Type B pancreatic cell (in vitro differentiated cells): Measurements from ENCODE around the gene BLOC1S5. TPM values are rescaled to one million over a fixed set of nuclear protein-coding genes. Genes with fewer than 3 reads are reported as not detected.

Source experiments
- DNase-seq: peaks from one replicate; pipeline ENCODE4 v3.0.0; 2021; ENCODE audit warnings: mixed read lengths; ENCODE audit not compliant: unreplicated experiment; ENCODE audit errors: extremely low spot score
- H3K27ac Mint-ChIP-seq: 2 replicates; pipeline ENCODE4 v1.8.0; 2021; ENCODE audit warnings: mild to moderate bottlenecking, mixed read lengths
- H3K27me3 Mint-ChIP-seq: 2 replicates; pipeline ENCODE4 v1.8.0; 2021; ENCODE audit warnings: mixed read lengths
- H3K36me3 Mint-ChIP-seq: 2 replicates; pipeline ENCODE4 v1.8.0; 2021; ENCODE audit warnings: mixed read lengths
- H3K4me1 Mint-ChIP-seq: one replicate; pipeline ENCODE4 v1.8.0; 2021; ENCODE audit warnings: mixed read lengths; ENCODE audit not compliant: unreplicated experiment
- H3K4me3 Mint-ChIP-seq: 2 replicates; pipeline ENCODE4 v1.8.0; 2021; ENCODE audit warnings: mild to moderate bottlenecking, mixed read lengths
- H3K9me3 Mint-ChIP-seq: 2 replicates; pipeline ENCODE4 v1.8.0; 2021; ENCODE audit warnings: mixed read lengths
- CTCF ChIP-seq: fragments of 200-600 bp; sonication (generic); conservative IDR thresholded peaks from 2 replicates; pipeline ENCODE4 v1.5.0; 2021; ENCODE audit warnings: antibody characterized with exemption, mild to moderate bottlenecking
- total RNA-seq: library from RNA; stranded (reverse); gene quantifications from 2 replicates; pipeline ENCODE4 v1.2.1, GENCODE V29; 2021; ENCODE audit warnings: low replicate concordance

BLOC1S5 gene
- total RNA-seq, 1 donor from 2014 or later: 14.2 TPM

GRCh38 chr6:7996538-7997111 is 67.6 kb downstream of the BLOC1S5 start:
- H3K27me3 Mint-ChIP-seq: no peaks in the 10 kb centered on the region
- TF ChIP-seq CTCF: no peak
- H3K4me1 Mint-ChIP-seq: peaks cover 28% of the 10 kb centered on the region
- H3K4me3 Mint-ChIP-seq: no peak overlapping the region
- no peaks in the 10 kb centered on the region for H3K36me3 Mint-ChIP-seq
- DNase-seq: no peak
- H3K9me3 Mint-ChIP-seq: no peaks in the 10 kb centered on the region
- no peak overlapping the region for H3K27ac Mint-ChIP-seq

GRCh38 chr6:7993952-7994351 is 70.2 kb downstream of the BLOC1S5 start:
- DNase-seq: no peak
- no peaks in the 10 kb centered on the region for H3K9me3 Mint-ChIP-seq
- no peaks in the 10 kb centered on the region for H3K36me3 Mint-ChIP-seq
- H3K27me3 Mint-ChIP-seq: no peaks in the 10 kb centered on the region
- H3K27ac Mint-ChIP-seq: no peak overlapping the region
- peaks cover 25% of the 10 kb centered on the region for H3K4me1 Mint-ChIP-seq
- H3K4me3 Mint-ChIP-seq: no peak overlapping the region
- no peak for TF ChIP-seq CTCF

- no peak for DNase-seq
- no peak for TF ChIP-seq CTCF
- Mint-ChIP-seq H3K27ac (no peak overlapping the region), H3K9me3 (no peaks in the 10 kb centered on the region), H3K27me3 (peaks cover 3% of the 10 kb centered on the region), H3K4me3 (no peak overlapping the region), H3K4me1 (peaks cover 25% of the 10 kb centered on the region), H3K36me3 (no peaks in the 10 kb centered on the region)
These were observed 70.8 kb downstream of the BLOC1S5 start for GRCh38 chr6:7993399-7993798.

- no peak overlapping the region for H3K4me3 Mint-ChIP-seq
- H3K27ac Mint-ChIP-seq: no peak overlapping the region
- peaks cover 4% of the 10 kb centered on the region for H3K27me3 Mint-ChIP-seq
- H3K36me3 Mint-ChIP-seq: no peaks in the 10 kb centered on the region
- H3K9me3 Mint-ChIP-seq: no peaks in the 10 kb centered on the region
- peaks cover 25% of the 10 kb centered on the region for H3K4me1 Mint-ChIP-seq
- TF ChIP-seq CTCF: peak; percentile 70
- no peak for DNase-seq
These were observed 72.0 kb downstream of the BLOC1S5 start for GRCh38 chr6:7992002-7992815.

GRCh38 chr6:7991536-7991935 is 72.7 kb downstream of the BLOC1S5 start:
- peaks cover 4% of the 10 kb centered on the region for H3K9me3 Mint-ChIP-seq
- no peaks in the 10 kb centered on the region for H3K36me3 Mint-ChIP-seq
- no peak overlapping the region for H3K27ac Mint-ChIP-seq
- H3K4me1 Mint-ChIP-seq: peaks cover 18% of the 10 kb centered on the region
- no peak for TF ChIP-seq CTCF
- H3K4me3 Mint-ChIP-seq: no peak overlapping the region
- peaks cover 4% of the 10 kb centered on the region for H3K27me3 Mint-ChIP-seq
- DNase-seq: no peak
